HG03432 (cell line): ENCODE measurements around the gene DRGX.

Source experiments
- ATAC-seq: cut with Tn5 transposase; IDR thresholded peaks from one replicate; pipeline ENCODE4 v1.9.1; 2021; ENCODE audit warnings: mild to moderate bottlenecking, moderate library complexity; ENCODE audit not compliant: unreplicated experiment

Gene DRGX

DNA sequence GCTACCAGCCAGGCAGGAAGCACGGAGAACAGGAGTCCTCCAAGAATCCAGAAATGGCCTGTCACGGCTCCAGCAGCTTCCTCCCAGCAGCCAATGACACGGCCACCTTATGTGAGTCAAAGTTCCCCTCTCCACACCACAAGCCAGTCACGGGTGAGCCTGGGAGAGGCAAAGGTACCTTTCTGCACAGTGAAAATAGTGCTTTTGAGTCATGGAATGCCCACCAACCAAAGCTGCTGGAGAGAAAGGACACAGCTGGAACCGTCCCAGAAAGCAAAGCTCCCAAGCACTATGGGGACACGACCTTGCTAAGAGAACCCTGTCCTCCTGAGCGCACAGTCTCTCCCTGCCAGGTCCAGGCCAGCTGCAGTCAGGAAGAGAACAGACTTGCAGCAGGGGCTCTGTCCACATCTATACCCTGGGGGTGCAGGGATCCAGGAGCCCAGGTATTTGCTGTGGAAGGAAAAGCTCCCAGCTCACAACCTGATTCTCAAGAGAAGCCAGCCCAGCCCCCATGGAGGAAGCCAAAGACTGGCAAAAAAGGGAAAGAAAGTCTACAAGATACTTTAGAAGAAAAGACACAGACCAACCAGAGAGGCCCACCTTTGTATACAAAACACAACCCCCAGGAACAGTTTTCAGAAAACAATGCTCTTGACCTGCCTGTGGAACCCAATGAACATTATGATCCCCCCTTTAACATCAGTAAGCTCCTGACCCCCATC lies 72.6 kb downstream of the DRGX start:
- ATAC-seq: no peak

DNA sequence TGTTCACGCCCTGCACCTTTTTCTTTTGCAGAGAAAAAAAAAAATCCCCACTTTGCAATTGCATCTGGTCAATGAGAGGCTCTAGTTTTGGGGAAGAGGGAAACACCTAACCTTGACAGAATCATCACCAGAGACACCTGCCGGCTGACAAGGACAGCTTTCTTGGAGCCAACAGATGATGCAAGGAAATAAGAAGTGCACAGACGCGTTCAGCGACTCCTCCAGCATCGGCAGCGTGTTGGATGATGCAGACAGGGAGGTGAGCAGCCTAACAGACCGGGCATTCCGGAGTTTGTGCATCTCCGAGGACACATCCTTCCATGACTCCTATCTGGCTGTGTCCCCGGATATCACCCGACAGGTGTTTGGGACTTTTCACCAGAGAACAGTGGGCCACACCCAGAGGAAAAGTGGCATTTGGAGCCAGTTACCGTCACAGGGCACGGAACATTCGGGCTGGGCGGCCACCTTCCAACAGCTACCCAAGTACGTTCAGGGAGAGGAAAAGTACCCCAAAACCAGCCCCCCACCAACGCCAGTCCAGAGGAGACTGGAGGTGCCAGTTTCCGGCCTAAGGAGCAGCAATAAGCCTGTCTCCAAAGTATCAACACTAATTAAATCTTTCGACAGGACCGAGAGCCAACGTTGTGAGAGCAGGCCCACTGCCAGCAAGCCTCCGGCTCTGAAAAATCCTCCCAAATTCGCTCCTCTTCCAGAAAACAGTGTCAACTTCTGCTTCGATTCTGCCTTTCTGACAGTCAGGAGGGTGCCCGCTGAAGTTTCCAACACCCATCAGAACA lies 73.3 kb downstream of the DRGX start:
- ATAC-seq: no peak

DNA sequence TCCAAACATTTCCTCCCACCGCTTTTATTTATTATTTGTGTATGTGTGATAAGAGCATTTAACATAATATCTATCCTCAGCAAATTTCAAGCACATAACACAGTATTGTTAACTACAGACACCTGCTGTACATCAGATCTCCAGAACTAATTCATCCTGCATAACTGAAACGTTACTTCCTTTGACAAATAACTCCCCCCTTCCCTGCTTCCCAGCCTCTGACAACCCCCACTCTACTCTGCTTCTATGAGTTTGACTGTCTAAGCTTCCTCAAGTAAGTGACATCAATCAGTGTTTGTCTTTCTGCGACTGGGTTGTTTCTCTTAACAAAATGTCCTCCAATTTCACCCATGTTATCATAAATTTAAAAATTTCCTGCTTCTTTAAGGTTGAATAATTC lies 74.9 kb downstream of the DRGX start:
- no peak for ATAC-seq

DNA sequence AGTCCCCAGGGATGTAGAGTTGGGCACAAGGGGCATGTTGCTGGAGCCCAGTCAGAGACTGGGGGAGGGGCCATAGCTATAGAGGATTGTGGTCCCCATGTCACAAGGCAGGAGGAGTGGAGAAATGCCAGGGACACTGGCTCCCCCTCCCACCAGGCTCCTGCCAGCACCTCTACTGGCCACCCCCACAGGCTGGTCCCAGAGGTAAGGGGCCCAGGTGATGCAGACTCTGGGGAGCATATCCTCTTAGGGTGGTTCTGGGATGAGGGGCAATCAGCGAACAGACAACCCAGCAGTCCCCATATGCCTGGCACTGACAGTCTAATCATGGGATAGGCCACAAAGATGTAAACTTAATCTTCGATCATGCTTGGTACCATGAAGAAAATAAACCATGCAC lies 75.7 kb downstream of the DRGX start:
- no peak for ATAC-seq

DNA sequence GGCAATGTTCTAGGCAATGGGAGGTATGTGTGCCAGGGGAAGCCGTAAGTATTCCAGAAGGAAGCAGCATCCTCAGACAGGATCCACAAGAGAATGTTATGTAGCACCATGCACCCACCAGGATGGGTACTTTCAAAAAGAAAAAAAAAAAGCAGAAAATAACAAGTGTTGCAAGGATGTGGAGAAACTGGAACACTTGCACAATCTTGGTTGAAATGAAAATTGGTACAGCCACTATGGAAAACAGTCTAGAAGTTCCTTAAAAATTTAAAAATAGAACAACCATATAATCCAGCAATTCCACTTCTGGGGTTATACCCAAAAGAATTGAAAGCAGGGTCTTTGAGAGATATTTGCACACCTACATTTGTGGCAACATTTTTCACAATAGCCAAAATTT lies 76.7 kb downstream of the DRGX start:
- no peak for ATAC-seq

DNA sequence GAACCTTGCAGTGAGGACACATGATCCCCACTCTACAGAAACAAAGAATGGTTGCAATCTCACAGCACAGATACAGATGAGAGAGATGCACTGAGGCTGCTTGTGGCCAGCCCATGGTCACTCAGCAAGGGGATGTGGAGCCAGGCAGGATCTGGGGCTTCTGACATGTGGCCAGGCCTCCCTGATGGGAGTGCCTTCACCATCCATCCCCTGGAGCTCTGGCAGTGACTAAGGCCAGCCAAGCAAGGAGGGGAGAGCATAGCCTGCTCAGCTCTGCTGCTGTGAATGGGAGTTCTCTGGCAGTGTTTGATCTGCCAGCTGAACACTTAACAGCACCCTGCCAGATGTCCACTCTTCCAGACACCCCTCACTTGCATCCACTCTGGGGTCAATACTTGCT lies 77.1 kb downstream of the DRGX start:
- no peak for ATAC-seq

DNA sequence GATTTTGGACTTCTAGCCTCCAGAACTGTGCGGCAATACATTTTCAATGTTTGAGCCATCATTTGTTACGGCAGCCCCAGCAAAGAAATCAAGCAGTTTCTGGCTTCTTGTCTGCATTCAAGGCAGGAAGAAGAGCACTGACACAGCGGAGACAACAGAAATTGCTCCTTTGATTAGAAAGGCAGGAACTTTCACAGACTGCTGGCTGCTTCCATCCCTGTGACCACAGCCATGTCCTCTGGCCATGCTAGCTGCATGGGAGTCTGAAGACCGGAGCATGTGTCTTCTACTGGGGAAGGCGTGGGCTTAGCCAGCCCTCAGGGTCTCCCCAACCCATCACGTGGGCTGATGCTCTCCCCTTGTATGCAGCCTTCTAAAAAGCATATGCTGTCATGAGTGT lies 77.9 kb downstream of the DRGX start:
- no peak for ATAC-seq

- no peak for ATAC-seq
Observed at GRCh38 chr10:49314806-49315205, 81.1 kb downstream of the DRGX start.
